Activated T-helper 17 cell treated with anti-CD3 and anti-CD28 coated beads, Interleukin-2, amount 50 U/mL, for 72 hours (primary cell): ENCODE data around the gene SLC22A23. TPM values are rescaled to one million over a fixed set of nuclear protein-coding genes. Genes with fewer than 3 reads are reported as not detected.

ENCODE experiments used
- ATAC-seq: fragments of 150-1000 bp; cut with Tn5 transposase; replicated peaks from 2 replicates; pipeline ENCODE4 v1.10.0; 2021; ENCODE audit warnings: mild to moderate bottlenecking, moderate library complexity
- H3K27ac Mint-ChIP-seq: one replicate; pipeline ENCODE4 v1.8.0; 2022; ENCODE audit warnings: mixed read lengths
- H3K27me3 Mint-ChIP-seq: one replicate; pipeline ENCODE4 v1.8.0; 2022; ENCODE audit warnings: mixed read lengths
- H3K36me3 Mint-ChIP-seq: one replicate; pipeline ENCODE4 v1.8.0; 2022; ENCODE audit warnings: low read depth, mild to moderate bottlenecking, mixed read lengths
- H3K4me1 Mint-ChIP-seq: one replicate; pipeline ENCODE4 v1.8.0; 2022; ENCODE audit warnings: mixed read lengths
- H3K4me3 Mint-ChIP-seq: one replicate; pipeline ENCODE4 v1.8.0; 2022; ENCODE audit warnings: mild to moderate bottlenecking, mixed read lengths
- H3K9me3 Mint-ChIP-seq: one replicate; pipeline ENCODE4 v1.8.0; 2022; ENCODE audit warnings: mixed read lengths
- total RNA-seq, 2 donors: library from RNA; stranded (reverse); gene quantifications; one replicate each; pipeline ENCODE4 v1.2.3, GENCODE V29; 2022

SLC22A23 gene
- total RNA-seq, 2 donors from 2014 or later: 0.13 to 0.45 TPM

GRCh38 chr6:3457710-3458602 is 1.1 kb upstream of the SLC22A23 start:
- Mint-ChIP-seq H3K4me1 (peaks cover 6% of the 10 kb centered on the region), H3K9me3 (no peaks in the 10 kb centered on the region), H3K27ac (peak overlapping the region; percentile 21), H3K27me3 (peaks cover 15% of the 10 kb centered on the region), H3K4me3 (peak overlapping the region; percentile 77), H3K36me3 (no peaks in the 10 kb centered on the region)
- peak; percentile 11 for ATAC-seq

- no peak overlapping the region for H3K27ac Mint-ChIP-seq
- H3K4me1 Mint-ChIP-seq: peaks cover 6% of the 10 kb centered on the region
- peak; percentile 40 for ATAC-seq
- H3K36me3 Mint-ChIP-seq: no peaks in the 10 kb centered on the region
- no peak overlapping the region for H3K4me3 Mint-ChIP-seq
- H3K27me3 Mint-ChIP-seq: peaks cover 19% of the 10 kb centered on the region
- H3K9me3 Mint-ChIP-seq: no peaks in the 10 kb centered on the region
Observed at GRCh38 chr6:3456395-3456897, 404 bp downstream of the SLC22A23 start.

- H3K9me3 Mint-ChIP-seq: no peaks in the 10 kb centered on the region
- peaks cover 6% of the 10 kb centered on the region for H3K4me1 Mint-ChIP-seq
- peaks cover 19% of the 10 kb centered on the region for H3K27me3 Mint-ChIP-seq
- H3K36me3 Mint-ChIP-seq: no peaks in the 10 kb centered on the region
- no peak overlapping the region for H3K27ac Mint-ChIP-seq
- no peak for ATAC-seq
- H3K4me3 Mint-ChIP-seq: no peak overlapping the region
Observed at GRCh38 chr6:3455569-3456394, 1.1 kb downstream of the SLC22A23 start.

GRCh38 chr6:3455147-3455568 is 1.7 kb downstream of the SLC22A23 start:
- Mint-ChIP-seq H3K27me3 (peaks cover 19% of the 10 kb centered on the region), H3K9me3 (no peaks in the 10 kb centered on the region), H3K4me1 (peaks cover 6% of the 10 kb centered on the region), H3K4me3 (no peak overlapping the region), H3K36me3 (no peaks in the 10 kb centered on the region), H3K27ac (no peak overlapping the region)
- peak; percentile 57 for ATAC-seq

- H3K36me3 Mint-ChIP-seq: no peaks in the 10 kb centered on the region
- no peak overlapping the region for H3K27ac Mint-ChIP-seq
- H3K9me3 Mint-ChIP-seq: no peaks in the 10 kb centered on the region
- H3K27me3 Mint-ChIP-seq: peaks cover 15% of the 10 kb centered on the region
- peaks cover 12% of the 10 kb centered on the region for H3K4me1 Mint-ChIP-seq
- no peak overlapping the region for H3K4me3 Mint-ChIP-seq
- no peak for ATAC-seq
Observed at GRCh38 chr6:3454273-3455010, 2.4 kb downstream of the SLC22A23 start.

GRCh38 chr6:3453413-3454272 is 3.2 kb downstream of the SLC22A23 start:
- no peaks in the 10 kb centered on the region for H3K9me3 Mint-ChIP-seq
- no peaks in the 10 kb centered on the region for H3K36me3 Mint-ChIP-seq
- H3K4me3 Mint-ChIP-seq: no peak overlapping the region
- H3K27ac Mint-ChIP-seq: no peak overlapping the region
- H3K4me1 Mint-ChIP-seq: peaks cover 13% of the 10 kb centered on the region
- H3K27me3 Mint-ChIP-seq: peaks cover 14% of the 10 kb centered on the region
- ATAC-seq: no peak

GRCh38 chr6:3451498-3451897 is 5.4 kb downstream of the SLC22A23 start:
- Mint-ChIP-seq H3K4me1 (peaks cover 12% of the 10 kb centered on the region), H3K36me3 (no peaks in the 10 kb centered on the region)

GRCh38 chr6:3450888-3451287 is 6.0 kb downstream of the SLC22A23 start:
- no peaks in the 10 kb centered on the region for H3K36me3 Mint-ChIP-seq
- peaks cover 4% of the 10 kb centered on the region for H3K27me3 Mint-ChIP-seq
- H3K4me1 Mint-ChIP-seq: peaks cover 12% of the 10 kb centered on the region
- no peak overlapping the region for H3K4me3 Mint-ChIP-seq
- ATAC-seq: no peak
- H3K9me3 Mint-ChIP-seq: no peaks in the 10 kb centered on the region
- H3K27ac Mint-ChIP-seq: no peak overlapping the region

More at GRCh38 chr6:3451498-3451897, 5.4 kb downstream of the SLC22A23 start:
- no peak overlapping the region for H3K27ac Mint-ChIP-seq
- no peaks in the 10 kb centered on the region for H3K9me3 Mint-ChIP-seq
- no peak overlapping the region for H3K4me3 Mint-ChIP-seq
- no peak for ATAC-seq
- H3K27me3 Mint-ChIP-seq: peaks cover 4% of the 10 kb centered on the region

- Mint-ChIP-seq H3K36me3 (no peaks in the 10 kb centered on the region), H3K4me3 (no peak overlapping the region), H3K4me1 (peaks cover 12% of the 10 kb centered on the region), H3K9me3 (no peaks in the 10 kb centered on the region), H3K27me3 (peaks cover 4% of the 10 kb centered on the region), H3K27ac (no peak overlapping the region)
- no peak for ATAC-seq
Observed at GRCh38 chr6:3449750-3450305, 7.0 kb downstream of the SLC22A23 start.

GRCh38 chr6:3449321-3449720 is 7.5 kb downstream of the SLC22A23 start:
- no peak overlapping the region for H3K27ac Mint-ChIP-seq

GRCh38 chr6:3447005-3447404 is 9.8 kb downstream of the SLC22A23 start:
- H3K9me3 Mint-ChIP-seq: no peaks in the 10 kb centered on the region
- H3K4me3 Mint-ChIP-seq: no peak overlapping the region

More at GRCh38 chr6:3449321-3449720, 7.5 kb downstream of the SLC22A23 start:
- peaks cover 4% of the 10 kb centered on the region for H3K27me3 Mint-ChIP-seq
- H3K4me3 Mint-ChIP-seq: no peak overlapping the region
- ATAC-seq: no peak
- H3K36me3 Mint-ChIP-seq: no peaks in the 10 kb centered on the region
- H3K4me1 Mint-ChIP-seq: peaks cover 12% of the 10 kb centered on the region
- H3K9me3 Mint-ChIP-seq: no peaks in the 10 kb centered on the region

GRCh38 chr6:3446184-3446583 is 10.7 kb downstream of the SLC22A23 start:
- no peaks in the 10 kb centered on the region for H3K36me3 Mint-ChIP-seq
- H3K27me3 Mint-ChIP-seq: no peaks in the 10 kb centered on the region
- H3K27ac Mint-ChIP-seq: no peak overlapping the region
- H3K9me3 Mint-ChIP-seq: no peaks in the 10 kb centered on the region
- no peak for ATAC-seq
- no peak overlapping the region for H3K4me3 Mint-ChIP-seq
- peaks cover 12% of the 10 kb centered on the region for H3K4me1 Mint-ChIP-seq

More at GRCh38 chr6:3447005-3447404, 9.8 kb downstream of the SLC22A23 start:
- Mint-ChIP-seq H3K4me1 (peaks cover 12% of the 10 kb centered on the region), H3K27me3 (no peaks in the 10 kb centered on the region), H3K36me3 (no peaks in the 10 kb centered on the region), H3K27ac (no peak overlapping the region)
- ATAC-seq: no peak
